Osteoblast (primary cell): ENCODE measurements around the gene OPN1SW. TPM values are rescaled to one million over a fixed set of nuclear protein-coding genes. Genes with fewer than 3 reads are reported as not detected.

Experiments
- DNase-seq: peaks from one replicate; pipeline ENCODE4 v3.0.0; 2011; ENCODE audit warnings: low spot score, mixed read lengths; ENCODE audit not compliant: insufficient read length; ENCODE audit errors: missing footprints
- H2AFZ ChIP-seq: 2 replicates; pipeline ENCODE4 v1.6.0; 2011; ENCODE audit warnings: mild to moderate bottlenecking, low read length
- H3K27ac ChIP-seq: 2 replicates; pipeline ENCODE4 v1.5.1; 2011; ENCODE audit warnings: mild to moderate bottlenecking, low read depth, low read length, moderate library complexity
- H3K27me3 ChIP-seq: 2 replicates; pipeline ENCODE4 v1.6.0; 2012; ENCODE audit warnings: mild to moderate bottlenecking, control low read depth, inconsistent platforms, low read length, moderate library complexity; ENCODE audit not compliant: insufficient read depth
- H3K36me3 ChIP-seq: 2 replicates; pipeline ENCODE4 v1.5.1; 2011; ENCODE audit warnings: mild to moderate bottlenecking, low read length, control low read depth, moderate library complexity; ENCODE audit not compliant: insufficient read depth
- H3K4me1 ChIP-seq: 2 replicates; pipeline ENCODE4 v1.5.1; 2011; ENCODE audit warnings: mild to moderate bottlenecking, low read length, control low read depth, moderate library complexity; ENCODE audit not compliant: insufficient read depth
- H3K4me2 ChIP-seq: 2 replicates; pipeline ENCODE4 v1.6.0; 2011; ENCODE audit warnings: mild to moderate bottlenecking, low read length; ENCODE audit not compliant: insufficient read depth
- H3K4me3 ChIP-seq: fragments of 200-600 bp; sonication (generic); 3 replicates; pipeline ENCODE4 v1.5.1; 2012; ENCODE audit warnings: mild to moderate bottlenecking, low read length, inconsistent platforms; ENCODE audit not compliant: insufficient read depth
- H3K79me2 ChIP-seq: 2 replicates; pipeline ENCODE4 v1.6.0; 2012; ENCODE audit warnings: mild to moderate bottlenecking, low read length, control low read depth, inconsistent platforms; ENCODE audit not compliant: insufficient read depth
- H3K9me3 ChIP-seq: 2 replicates; pipeline ENCODE4 v1.5.1; 2011; ENCODE audit warnings: low read depth, low read length, control low read depth
- H4K20me1 ChIP-seq: 2 replicates; pipeline ENCODE4 v1.6.0; 2012; ENCODE audit warnings: mild to moderate bottlenecking, low read length, control low read depth; ENCODE audit not compliant: insufficient read depth
- CTCF ChIP-seq: IDR thresholded peaks from 2 replicates; pipeline ENCODE4 v1.5.1; 2011; ENCODE audit warnings: mild to moderate bottlenecking, low read depth, low read length, moderate library complexity; ENCODE audit errors: extremely low read depth
- total RNA-seq: library from RNA; depleted of rRNA; stranded (reverse); fragments of >200 nt; gene quantifications from 2 replicates; pipeline ENCODE4 v1.2.3, GENCODE V29; 2012

OPN1SW gene
- total RNA-seq, 1 donor: not detected

DNA sequence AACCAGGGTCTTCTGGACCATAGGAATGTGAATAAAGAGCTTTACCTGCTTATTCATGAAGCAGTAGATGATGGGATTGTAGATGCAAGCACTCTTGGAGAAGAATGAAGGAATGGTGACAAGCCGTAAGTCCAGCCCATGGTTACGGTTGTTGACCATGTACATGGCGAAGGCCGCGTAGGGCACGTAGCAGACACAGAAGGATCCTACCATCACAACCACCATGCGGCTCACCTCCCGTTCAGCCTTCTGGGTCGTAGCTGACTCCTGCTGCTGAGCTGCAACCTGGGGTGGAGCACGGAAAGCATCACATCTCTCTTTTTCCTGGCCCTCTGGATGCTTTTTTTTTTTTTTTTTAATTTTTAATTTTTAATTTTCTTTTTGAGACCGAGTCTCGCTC, 2.0 kb downstream of the OPN1SW start:
- Histone ChIP-seq H3K36me3 (peaks cover 67% of the 10 kb centered on the region), H3K4me1 (no peaks in the 10 kb centered on the region), H3K4me2 (no peak overlapping the region), H2AFZ (no peak overlapping the region), H3K4me3 (no peak overlapping the region), H3K27ac (no peak overlapping the region), H3K9me3 (peaks cover 3% of the 10 kb centered on the region), H3K27me3 (no peaks in the 10 kb centered on the region), H4K20me1 (peaks cover 39% of the 10 kb centered on the region), H3K79me2 (peaks cover 2% of the 10 kb centered on the region)
- no peak for TF ChIP-seq CTCF
- DNase-seq: no peak

GRCh38 chr7:128770233-128770632, 5.4 kb downstream of the OPN1SW start:
- Histone ChIP-seq H4K20me1 (peaks cover 59% of the 10 kb centered on the region), H3K4me2 (no peak overlapping the region), H3K27ac (peak overlapping the region; percentile 26), H2AFZ (no peak overlapping the region), H3K27me3 (no peaks in the 10 kb centered on the region), H3K4me1 (no peaks in the 10 kb centered on the region), H3K36me3 (peaks cover 95% of the 10 kb centered on the region), H3K9me3 (no peaks in the 10 kb centered on the region), H3K79me2 (peaks cover 23% of the 10 kb centered on the region), H3K4me3 (no peak overlapping the region)
- DNase-seq: no peak
- no peak for TF ChIP-seq CTCF

- Histone ChIP-seq H3K27ac (no peak overlapping the region), H3K4me3 (no peak overlapping the region), H3K27me3 (no peaks in the 10 kb centered on the region), H3K4me1 (no peaks in the 10 kb centered on the region), H3K36me3 (peaks cover 95% of the 10 kb centered on the region), H3K79me2 (peaks cover 45% of the 10 kb centered on the region), H3K9me3 (no peaks in the 10 kb centered on the region), H3K4me2 (no peak overlapping the region), H2AFZ (no peak overlapping the region), H4K20me1 (peaks cover 66% of the 10 kb centered on the region)
- DNase-seq: no peak
- TF ChIP-seq CTCF: no peak
Measured at GRCh38 chr7:128767475-128768110, 8.0 kb downstream of the OPN1SW start.

GRCh38 chr7:128763541-128763940, 12.1 kb downstream of the OPN1SW start:
- Histone ChIP-seq H4K20me1 (peaks cover 64% of the 10 kb centered on the region), H3K36me3 (peaks cover 97% of the 10 kb centered on the region), H3K4me1 (no peaks in the 10 kb centered on the region), H3K79me2 (peaks cover 77% of the 10 kb centered on the region), H3K9me3 (no peaks in the 10 kb centered on the region), H2AFZ (no peak overlapping the region), H3K27me3 (no peaks in the 10 kb centered on the region), H3K27ac (no peak overlapping the region), H3K4me3 (no peak overlapping the region), H3K4me2 (no peak overlapping the region)
- TF ChIP-seq CTCF: no peak
- no peak for DNase-seq
